Measurements from ENCODE around the gene ITPRIP.
A peak's percentile ranks its signal among the peaks of the same experiment; 100 is the strongest.

ITPRIP gene, protein sequence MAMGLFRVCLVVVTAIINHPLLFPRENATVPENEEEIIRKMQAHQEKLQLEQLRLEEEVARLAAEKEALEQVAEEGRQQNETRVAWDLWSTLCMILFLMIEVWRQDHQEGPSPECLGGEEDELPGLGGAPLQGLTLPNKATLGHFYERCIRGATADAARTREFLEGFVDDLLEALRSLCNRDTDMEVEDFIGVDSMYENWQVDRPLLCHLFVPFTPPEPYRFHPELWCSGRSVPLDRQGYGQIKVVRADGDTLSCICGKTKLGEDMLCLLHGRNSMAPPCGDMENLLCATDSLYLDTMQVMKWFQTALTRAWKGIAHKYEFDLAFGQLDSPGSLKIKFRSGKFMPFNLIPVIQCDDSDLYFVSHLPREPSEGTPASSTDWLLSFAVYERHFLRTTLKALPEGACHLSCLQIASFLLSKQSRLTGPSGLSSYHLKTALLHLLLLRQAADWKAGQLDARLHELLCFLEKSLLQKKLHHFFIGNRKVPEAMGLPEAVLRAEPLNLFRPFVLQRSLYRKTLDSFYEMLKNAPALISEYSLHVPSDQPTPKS

DNA sequence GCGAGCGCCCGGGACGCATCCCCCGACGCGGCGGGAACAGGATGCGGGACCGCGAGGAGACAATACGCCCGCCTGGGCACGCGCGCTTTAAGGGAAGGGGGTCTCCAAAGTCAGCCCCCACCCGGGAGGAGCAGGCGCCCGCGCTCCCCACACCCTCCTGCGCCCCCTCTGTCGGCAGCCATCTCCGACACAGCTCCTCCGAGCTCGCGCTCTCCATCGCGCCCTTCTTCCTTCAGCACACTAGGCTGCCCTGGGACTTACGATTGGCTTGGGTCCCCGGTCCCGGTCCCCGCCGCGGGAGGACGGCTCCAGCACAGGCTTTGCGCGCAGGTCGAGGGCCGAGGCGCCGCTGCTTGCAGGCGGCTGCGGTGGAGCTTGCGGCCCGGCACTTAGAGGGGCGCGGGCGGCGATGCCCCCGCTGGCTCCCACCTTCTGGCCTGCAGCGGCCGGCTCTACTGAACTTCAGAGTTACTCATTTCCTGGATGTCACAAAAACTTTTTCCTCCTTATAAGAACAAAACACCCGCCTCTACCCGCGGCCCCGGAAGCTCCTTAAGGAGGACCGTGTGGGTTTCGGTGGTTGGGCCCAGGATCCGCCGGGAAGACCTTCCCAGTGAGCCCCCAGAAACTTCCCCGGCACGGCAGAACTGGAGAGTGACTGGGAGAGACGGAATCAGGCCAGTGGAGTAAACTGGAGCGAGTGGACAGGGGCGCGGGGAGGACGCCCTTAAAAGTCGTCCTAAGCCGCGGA is at the start of gene ITPRIP:
ITPRIP (minus strand) TSS at position 481 of the 751 bp plus-strand sequence. CDS start 22,414 bp downstream, outside the sequence.
- peak; percentile 88 to 92 (median 91) for DNase-seq

GRCh38 chr10:104387130-104387888 is 49.0 kb upstream of the ITPRIP start:
- DNase-seq, result peak; percentile 23 to 28 (median 26)

- no peak for DNase-seq
Measured at GRCh38 chr10:104380336-104380735, 42.1 kb upstream of the ITPRIP start.

DNA sequence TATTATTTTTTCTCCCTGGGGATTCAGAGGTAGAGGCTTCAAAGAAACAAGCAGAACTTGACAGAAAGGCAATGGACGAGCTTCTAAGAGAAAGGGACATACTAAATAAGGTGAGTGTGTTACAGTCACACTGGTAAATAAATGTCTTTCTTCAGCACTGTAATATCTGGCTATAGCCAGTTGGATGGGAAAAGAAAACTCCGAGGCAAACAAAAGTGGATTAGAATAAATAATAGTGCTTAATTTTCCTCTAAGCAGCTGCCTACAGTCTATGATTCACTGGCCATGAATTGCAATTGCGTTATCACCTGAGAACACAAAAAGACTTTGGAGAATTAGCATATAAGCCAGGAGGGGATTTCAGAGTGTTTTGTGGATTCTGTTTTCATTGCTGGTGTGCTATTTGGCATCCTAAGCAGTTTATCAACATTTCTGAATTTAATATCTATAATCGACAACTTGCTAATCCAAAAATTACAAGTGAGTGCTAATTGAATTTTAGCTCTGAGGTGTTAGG is 38.6 kb upstream of the ITPRIP start:
- DNase-seq, result no peak

DNA sequence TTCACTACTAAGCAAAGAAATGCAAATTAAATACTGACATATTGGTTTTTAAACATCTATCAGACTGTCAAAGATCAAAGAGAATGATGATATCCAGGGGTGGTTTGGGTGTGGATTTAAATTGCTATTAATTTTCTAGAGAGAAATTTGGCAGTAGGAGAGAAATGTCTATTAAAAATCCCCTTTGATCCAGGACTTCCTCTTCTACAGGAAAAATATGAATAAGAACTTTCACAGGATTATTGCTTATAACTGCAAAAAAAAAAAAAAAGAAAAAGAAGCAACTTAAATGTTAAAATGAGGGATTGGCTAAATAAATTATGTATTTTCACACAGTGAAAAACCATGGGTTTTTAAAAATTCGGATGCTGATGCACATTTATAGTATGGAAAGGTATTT is 36.3 kb upstream of the ITPRIP start:
- peak; percentile 13 to 71 (median 66) for DNase-seq

- DNase-seq, result no peak
Measured at GRCh38 chr10:104371753-104372152, 33.5 kb upstream of the ITPRIP start.

DNA sequence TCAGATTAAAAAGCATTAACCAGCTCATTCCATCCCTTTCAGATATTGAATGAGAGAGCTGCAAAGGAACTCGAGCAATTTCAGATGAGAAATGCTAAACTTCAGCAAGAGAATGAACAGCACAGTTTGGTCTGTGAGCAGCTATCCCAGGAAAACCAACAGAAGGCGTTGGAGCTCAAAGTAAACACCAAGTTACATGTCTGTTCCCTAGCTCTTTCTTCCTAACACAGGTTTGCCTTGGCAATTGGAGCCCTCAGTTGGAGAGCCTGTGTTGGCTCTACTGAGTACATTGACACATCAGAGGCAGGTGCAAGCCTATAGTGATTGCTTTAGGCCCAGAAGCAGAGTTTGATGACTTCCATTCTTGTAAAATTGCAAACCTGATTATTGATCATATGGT is 30.1 kb upstream of the ITPRIP start:
- DNase-seq, result no peak

GRCh38 chr10:104367904-104368303 is 29.6 kb upstream of the ITPRIP start:
- no peak for DNase-seq

GRCh38 chr10:104359811-104360210 is 21.5 kb upstream of the ITPRIP start:
- peak in 1 of 3 donors; percentile 26 for DNase-seq

DNA sequence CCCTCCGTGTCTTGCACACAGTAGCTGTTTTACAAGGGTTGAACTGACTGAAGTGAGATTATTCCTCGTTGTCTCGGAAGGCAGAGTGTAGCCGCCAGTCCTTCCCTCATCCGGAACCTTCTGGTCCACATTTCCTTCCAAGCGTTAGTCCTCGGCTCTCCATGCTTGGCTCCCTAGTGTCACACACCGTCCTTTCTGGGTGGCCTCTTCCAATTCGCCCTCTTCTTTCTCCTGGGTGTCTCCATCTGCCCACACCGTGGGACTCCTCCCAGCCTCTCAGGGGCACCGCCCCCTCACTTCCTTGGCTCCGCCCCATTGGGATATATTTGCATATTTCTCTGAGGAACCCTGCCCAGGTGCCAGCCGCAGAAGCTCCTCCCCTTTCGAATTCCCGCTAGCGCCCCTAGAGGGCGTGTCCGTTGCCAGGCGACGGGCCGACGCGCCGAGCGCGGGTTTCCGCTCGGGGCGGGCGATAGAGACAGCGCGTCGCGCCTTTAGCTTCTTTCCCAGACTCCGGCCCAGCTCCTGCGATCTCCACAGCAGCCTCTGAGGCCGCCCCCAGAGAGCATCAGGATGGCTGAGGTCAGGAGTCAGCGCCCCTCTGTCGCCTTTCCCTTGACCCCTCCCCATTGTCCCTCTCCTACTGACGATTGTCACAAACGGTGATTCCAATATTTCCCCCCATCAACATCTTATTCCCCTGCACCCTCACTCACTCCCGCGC is 15.2 kb upstream of the ITPRIP start, which contains the start of gene CFAP58:
CFAP58 (plus strand) TSS at position 509 of the 724 bp plus-strand sequence; CDS start at position 574, 65 bp downstream.
- peak; percentile 98 to 99 (median 99) for DNase-seq

DNA sequence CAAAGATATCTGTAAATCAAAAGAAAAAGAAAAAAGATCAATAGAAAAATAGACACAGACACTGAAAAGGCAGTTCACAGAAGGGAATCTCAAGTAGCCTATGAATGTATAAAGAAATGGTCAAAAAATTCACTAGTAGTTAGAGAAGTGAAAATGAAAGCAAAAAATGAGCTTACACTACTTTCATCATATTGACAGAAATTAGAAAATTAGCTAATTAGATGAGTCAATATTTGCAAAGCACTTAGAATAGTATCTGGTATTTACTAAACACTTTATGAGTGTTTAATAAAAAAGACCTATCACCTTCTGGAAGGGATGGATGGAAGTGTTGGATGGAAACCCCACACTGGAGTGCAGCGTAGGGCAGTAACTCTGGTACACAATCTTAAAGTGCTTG is 13.7 kb upstream of the ITPRIP start:
- DNase-seq, result peak in 2 of 3 donors; percentile 75 to 86

DNA sequence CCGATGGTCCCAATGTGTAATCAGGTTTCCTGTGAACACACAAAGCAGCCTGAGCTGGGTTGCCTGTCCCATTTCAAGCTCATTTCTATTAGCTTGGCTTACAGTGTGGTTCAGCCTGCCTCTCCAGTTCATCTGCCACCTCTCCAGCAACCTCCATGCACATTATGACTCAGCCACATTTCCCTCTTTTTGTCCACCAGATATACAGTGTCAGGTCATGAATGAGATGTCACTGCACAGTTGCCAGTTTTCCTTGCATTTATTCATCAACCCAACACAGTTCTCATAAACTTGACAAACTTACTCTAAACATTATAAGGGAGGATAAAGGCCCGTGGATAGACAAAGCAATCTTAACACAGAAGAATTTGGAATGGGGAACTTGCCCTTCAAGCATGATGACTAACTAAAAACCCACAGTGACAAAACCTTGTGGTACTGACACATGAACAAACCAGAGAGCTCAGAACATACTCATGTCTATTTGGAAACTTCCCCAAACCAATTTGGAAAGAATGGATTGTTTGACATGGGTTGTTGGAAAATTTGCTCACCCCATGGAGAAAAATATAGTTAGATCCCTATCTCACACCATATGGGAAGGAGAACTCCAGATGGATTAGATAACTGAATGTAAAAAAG is 12.9 kb upstream of the ITPRIP start:
- peak; percentile 86 to 98 (median 97) for DNase-seq

GRCh38 chr10:104350127-104350635 is 11.9 kb upstream of the ITPRIP start:
- DNase-seq, result peak; percentile 62 to 76 (median 72)

- peak; percentile 75 to 89 (median 80) for DNase-seq
Measured at GRCh38 chr10:104349623-104350126, 11.4 kb upstream of the ITPRIP start.

GRCh38 chr10:104348601-104349000 is 10.3 kb upstream of the ITPRIP start:
- DNase-seq, result no peak

- no peak for DNase-seq
Measured at GRCh38 chr10:104347295-104348045, 9.2 kb upstream of the ITPRIP start.

GRCh38 chr10:104345941-104346340 is 7.7 kb upstream of the ITPRIP start:
- DNase-seq, result no peak

- peak in 1 of 3 donors; percentile 67 for DNase-seq
Measured at GRCh38 chr10:104345515-104345914, 7.2 kb upstream of the ITPRIP start.

DNA sequence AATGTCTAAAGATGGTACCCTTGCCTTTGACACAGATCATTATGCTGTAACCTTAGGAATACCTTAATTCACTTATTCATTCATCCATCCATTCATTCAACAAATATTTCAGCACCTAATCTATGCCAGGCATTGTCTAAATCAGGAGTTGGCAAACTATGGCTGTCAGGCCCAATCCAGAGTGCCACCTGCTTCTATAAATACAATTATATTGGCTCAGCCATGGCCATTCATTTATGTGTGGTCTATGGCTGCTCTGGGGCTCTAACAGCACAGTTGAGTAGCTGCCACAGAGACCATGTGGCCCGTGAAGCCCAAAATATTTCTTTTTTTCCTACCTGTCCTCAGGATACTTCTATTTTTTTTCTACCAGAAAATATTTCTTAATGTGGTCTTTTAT is 6.0 kb upstream of the ITPRIP start:
- DNase-seq, result no peak

DNA sequence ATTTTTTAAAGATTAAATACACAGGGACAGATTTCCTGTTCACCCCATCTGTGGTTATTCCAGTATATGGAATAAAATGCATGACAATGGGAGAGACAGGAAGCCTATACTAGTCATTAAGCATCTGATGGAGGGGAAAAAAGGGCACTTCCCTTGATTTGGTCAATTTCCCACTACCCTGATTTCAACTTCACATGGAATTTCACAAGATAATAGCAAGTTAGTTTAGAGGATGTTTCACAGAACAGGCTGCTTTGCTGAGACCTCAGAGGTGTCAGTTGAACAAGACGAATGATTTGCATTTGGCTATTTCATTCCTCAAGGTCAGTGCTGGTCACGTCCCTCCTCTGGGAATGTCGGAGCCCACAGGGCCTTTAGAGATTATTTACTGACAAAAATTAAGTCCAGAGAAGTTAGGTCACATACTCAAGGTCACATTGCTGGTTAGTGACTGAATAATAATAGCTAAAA is 4.7 kb upstream of the ITPRIP start:
- no peak for DNase-seq
